Measurements from ENCODE around the gene NT5C2.

NT5C2 gene

DNA sequence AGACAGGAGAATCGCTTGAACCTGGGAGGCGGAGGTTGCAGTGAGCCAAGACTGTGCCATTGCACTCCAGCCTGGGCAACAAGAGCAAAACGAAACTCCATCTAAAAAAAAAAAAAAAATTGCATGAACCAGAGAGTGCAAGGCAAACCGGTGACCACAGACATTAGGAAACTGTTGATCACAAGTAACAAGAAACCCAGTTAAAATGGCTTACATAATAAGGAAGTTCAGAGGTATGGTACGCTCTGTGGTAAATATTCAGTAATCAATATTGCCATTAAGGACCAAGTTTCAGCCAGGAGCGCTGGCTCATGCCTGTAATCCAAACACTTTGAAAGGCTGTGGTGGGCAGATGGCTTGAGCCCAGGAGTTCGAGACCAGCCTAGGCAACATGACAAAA lies 9.2 kb upstream of the NT5C2 start:
- H3K36me3 ChIP-seq = no peaks in the 10 kb centered on the region
- no peaks in the 10 kb centered on the region for H3K27me3 ChIP-seq (ENCODE audit: insufficient read depth, low read depth, severe bottlenecking)
- H3K27ac ChIP-seq = no peak overlapping the region
- no peaks in the 10 kb centered on the region for H3K9me3 ChIP-seq (ENCODE audit: severe bottlenecking)
- no peak for DNase-seq
- H3K4me3 ChIP-seq (ENCODE audit: low read depth, low read length) = no peak overlapping the region
- TF ChIP-seq, protein P1, sequence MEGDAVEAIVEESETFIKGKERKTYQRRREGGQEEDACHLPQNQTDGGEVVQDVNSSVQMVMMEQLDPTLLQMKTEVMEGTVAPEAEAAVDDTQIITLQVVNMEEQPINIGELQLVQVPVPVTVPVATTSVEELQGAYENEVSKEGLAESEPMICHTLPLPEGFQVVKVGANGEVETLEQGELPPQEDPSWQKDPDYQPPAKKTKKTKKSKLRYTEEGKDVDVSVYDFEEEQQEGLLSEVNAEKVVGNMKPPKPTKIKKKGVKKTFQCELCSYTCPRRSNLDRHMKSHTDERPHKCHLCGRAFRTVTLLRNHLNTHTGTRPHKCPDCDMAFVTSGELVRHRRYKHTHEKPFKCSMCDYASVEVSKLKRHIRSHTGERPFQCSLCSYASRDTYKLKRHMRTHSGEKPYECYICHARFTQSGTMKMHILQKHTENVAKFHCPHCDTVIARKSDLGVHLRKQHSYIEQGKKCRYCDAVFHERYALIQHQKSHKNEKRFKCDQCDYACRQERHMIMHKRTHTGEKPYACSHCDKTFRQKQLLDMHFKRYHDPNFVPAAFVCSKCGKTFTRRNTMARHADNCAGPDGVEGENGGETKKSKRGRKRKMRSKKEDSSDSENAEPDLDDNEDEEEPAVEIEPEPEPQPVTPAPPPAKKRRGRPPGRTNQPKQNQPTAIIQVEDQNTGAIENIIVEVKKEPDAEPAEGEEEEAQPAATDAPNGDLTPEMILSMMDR (IDR thresholded peaks at IDR 0.05; ENCODE audit: low read depth, low read length) = no peak

DNA sequence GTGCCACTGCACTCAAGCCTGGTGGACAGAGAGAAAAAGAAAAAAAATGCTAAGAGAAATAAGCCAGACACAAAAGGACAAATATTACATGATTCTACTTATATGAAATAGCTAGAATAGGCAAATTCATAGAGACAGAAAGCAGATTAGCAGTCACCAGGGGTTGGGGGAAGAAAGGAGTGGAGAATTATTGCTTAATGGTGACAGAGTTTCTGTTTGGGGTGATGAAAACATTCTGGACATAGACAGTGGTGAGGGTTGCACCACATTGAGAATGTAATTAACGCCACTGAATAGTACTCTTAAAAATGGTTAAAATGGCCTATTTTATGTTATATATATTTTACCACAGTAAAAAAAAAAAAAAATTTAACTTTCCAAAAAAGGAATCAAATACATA lies 6.4 kb upstream of the NT5C2 start:
- H3K27ac ChIP-seq = no peak overlapping the region
- no peak for DNase-seq
- no peaks in the 10 kb centered on the region for H3K27me3 ChIP-seq (ENCODE audit: insufficient read depth, low read depth, severe bottlenecking)
- no peaks in the 10 kb centered on the region for H3K36me3 ChIP-seq
- H3K9me3 ChIP-seq (ENCODE audit: severe bottlenecking) = no peaks in the 10 kb centered on the region
- no peak overlapping the region for H3K4me3 ChIP-seq (ENCODE audit: low read depth, low read length)
- TF ChIP-seq, protein P1 (IDR thresholded peaks at IDR 0.05; ENCODE audit: low read depth, low read length) = no peak

DNA sequence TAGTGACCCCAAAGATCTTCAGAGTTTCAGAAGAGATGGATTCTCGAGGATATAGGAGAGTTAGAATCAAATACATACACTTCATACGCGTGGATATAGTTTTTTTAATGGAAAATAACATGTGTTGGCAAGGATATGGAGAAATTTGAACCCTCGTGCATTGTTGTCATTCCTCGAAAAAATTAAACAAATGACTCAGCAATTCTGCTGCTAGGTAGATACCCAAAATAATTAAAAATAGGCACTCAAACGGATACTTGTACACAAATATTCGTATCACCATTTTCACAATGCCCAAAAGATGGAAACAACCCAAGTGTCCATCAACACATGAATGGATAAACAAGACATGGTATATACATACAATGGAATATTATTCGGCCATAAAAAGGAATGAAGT lies 5.6 kb upstream of the NT5C2 start:
- Histone ChIP-seq H3K4me3 (ENCODE audit: low read depth, low read length) (no peak overlapping the region), H3K36me3 (no peaks in the 10 kb centered on the region), H3K9me3 (ENCODE audit: severe bottlenecking) (no peaks in the 10 kb centered on the region), H3K27me3 (ENCODE audit: insufficient read depth, low read depth, severe bottlenecking) (no peaks in the 10 kb centered on the region), H3K27ac (no peak overlapping the region)
- DNase-seq = no peak
- TF ChIP-seq, protein P1 (IDR thresholded peaks at IDR 0.05; ENCODE audit: low read depth, low read length) = no peak

- Histone ChIP-seq H3K27ac (no peak overlapping the region), H3K9me3 (ENCODE audit: severe bottlenecking) (no peaks in the 10 kb centered on the region), H3K36me3 (no peaks in the 10 kb centered on the region; the same call in 1 of the 2 replicates), H3K27me3 (ENCODE audit: insufficient read depth, low read depth, severe bottlenecking) (no peaks in the 10 kb centered on the region), H3K4me3 (ENCODE audit: low read depth, low read length) (no peak overlapping the region)
- DNase-seq = no peak
- TF ChIP-seq, protein P1 (IDR thresholded peaks at IDR 0.05; ENCODE audit: low read depth, low read length) = no peak
These were observed 4.8 kb upstream of the NT5C2 start for GRCh38 chr10:103197903-103198302.

DNA sequence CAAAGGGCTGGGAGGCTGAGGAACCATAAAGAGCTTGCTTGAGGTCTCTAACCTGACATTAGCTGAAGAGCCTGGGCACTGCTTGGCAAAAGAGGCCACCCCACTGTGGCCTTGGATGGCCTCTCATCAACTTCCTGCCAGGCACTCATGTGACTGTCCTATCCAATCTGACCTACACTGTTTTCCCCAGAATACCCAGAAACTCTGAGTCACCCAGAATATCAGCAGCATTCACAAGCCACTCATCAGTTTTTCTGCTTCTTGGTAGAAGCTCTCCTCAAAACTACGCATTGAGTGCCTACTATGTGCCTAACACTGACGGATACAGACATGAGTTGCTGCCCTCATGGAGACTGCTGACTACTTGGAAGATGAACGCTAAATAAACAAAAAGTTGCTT lies 4.1 kb upstream of the NT5C2 start:
- TF ChIP-seq, protein P1 (IDR thresholded peaks at IDR 0.05; ENCODE audit: low read depth, low read length) = no peak
- H3K36me3 ChIP-seq = no peaks in the 10 kb centered on the region; the same call in 1 of the 2 replicates
- H3K4me3 ChIP-seq (ENCODE audit: low read depth, low read length) = no peak overlapping the region
- no peaks in the 10 kb centered on the region for H3K9me3 ChIP-seq (ENCODE audit: severe bottlenecking)
- no peak overlapping the region for H3K27ac ChIP-seq
- no peak for DNase-seq
- H3K27me3 ChIP-seq (ENCODE audit: insufficient read depth, low read depth, severe bottlenecking) = no peaks in the 10 kb centered on the region

DNA sequence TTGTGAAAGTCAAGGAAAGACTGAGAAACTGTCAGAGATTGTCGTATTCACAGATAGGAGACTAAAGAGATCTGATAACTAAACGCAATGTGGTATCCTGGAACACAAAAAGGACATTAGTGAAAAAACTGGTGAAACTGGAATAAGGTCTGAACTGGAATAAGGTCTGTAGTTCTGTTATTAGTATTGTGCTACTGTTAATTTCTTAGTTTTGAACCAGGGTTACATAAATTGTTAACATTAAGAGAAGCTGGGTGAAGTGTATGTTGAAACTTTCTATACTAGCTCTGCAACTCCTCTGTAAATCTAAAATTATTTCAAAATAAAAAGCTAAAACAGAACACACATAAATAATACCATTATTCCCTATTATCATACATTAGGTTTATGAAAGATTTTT lies 3.4 kb upstream of the NT5C2 start:
- no peak for DNase-seq
- H3K27me3 ChIP-seq (ENCODE audit: insufficient read depth, low read depth, severe bottlenecking) = no peaks in the 10 kb centered on the region
- H3K4me3 ChIP-seq (ENCODE audit: low read depth, low read length) = no peak overlapping the region
- TF ChIP-seq, protein P1 (IDR thresholded peaks at IDR 0.05; ENCODE audit: low read depth, low read length) = no peak
- H3K36me3 ChIP-seq = no peaks in the 10 kb centered on the region; the same call in 1 of the 2 replicates
- no peaks in the 10 kb centered on the region for H3K9me3 ChIP-seq (ENCODE audit: severe bottlenecking)
- H3K27ac ChIP-seq = no peak overlapping the region

Data from WERI-Rb-1 (cell line).